Pancreas (tissue), 10 donors: ENCODE measurements around the gene FFAR3. TPM values are rescaled to one million over a fixed set of nuclear protein-coding genes. Genes with fewer than 3 reads are reported as not detected.
A peak's percentile ranks its signal among the peaks of the same experiment; 100 is the strongest.

Experiments used
- ATAC-seq, 4 donors: fragments of 200-7000 bp; cut with Tn5 transposase; one replicate each; pipeline versions ENCODE4 v1.8.0 to v1.9.1; 2020; ENCODE audit warnings: mild to moderate bottlenecking in 4 of 4, moderate library complexity in 4 of 4
- DNase-seq, 6 donors: peaks; one replicate each; pipeline ENCODE4 v3.0.0-alpha.2; 2020
- FAIRE-seq: peaks from 2 replicates; lab custom pipeline; 2012; peaks lifted over from hg19 to GRCh38; lab: Jason Lieb, UNC
- H3K27ac ChIP-seq, 4 donors: fragments of 200-600 bp; sonication (generic); 1 replicate in 3 of 4; 2 replicates in 1 of 4; pipeline versions ENCODE4 v1.5.0 to v1.8.0; 2020
- H3K27me3 ChIP-seq, 4 donors: fragments of 200-600 bp; one replicate each; pipeline ENCODE4 v1.8.0; 2021
- H3K36me3 ChIP-seq, 3 donors: fragments of 200-600 bp; sonication (generic) in 1 of 3; one replicate each; pipeline versions ENCODE4 v1.5.0 to v1.8.0; 2020 to 2021
- H3K4me1 ChIP-seq, 3 donors: fragments of 200-600 bp; one replicate each; pipeline ENCODE4 v1.8.0; 2021
- H3K4me3 ChIP-seq, 4 donors: fragments of 200-600 bp; sonication (generic) in 2 of 4; one replicate each; pipeline versions ENCODE4 v1.5.0 to v1.8.0; 2020 to 2021
- H3K9me3 ChIP-seq, 4 donors: fragments of 200-600 bp; one replicate each; pipeline ENCODE4 v1.8.0; 2021
- WGBS, 2 donors: extraction: QIAGEN DNeasy Blood & Tissue Kit; methylation state at CpG; one replicate each; pipeline ENCODE4 v1.1.7; 2013; 5-methylcytosine and 5-hydroxymethylcytosine counted together
- intact Hi-C, 3 donors: fragments of 100-400 bp; cut with DNase I; formaldehyde crosslinking; loops; one replicate each; pipeline versions ENCODE4 v1.11.1 to v1.14.2; 2022
- polyA plus RNA-seq, 2 donors: library from polyadenylated mRNA; stranded (reverse); fragments of 200-250 nt; gene quantifications; one replicate each; pipeline ENCODE4 v1.2.3, GENCODE V29; 2013
- total RNA-seq, 6 donors: library from RNA; stranded (reverse); fragmentation: NEBNext Ultra II Directional in 4 of 6; extraction: Animal tissue kit (Norgen Biotek cat#: 25700) in 4 of 6; gene quantifications; one replicate each; pipeline versions ENCODE4 v1.2.1 to v1.2.4, GENCODE V29; 2021 to 2023
- TF ChIP-seq, protein P1 (sequence below), 4 donors: fragments of 200-600 bp; sonication (generic) in 3 of 4; IDR thresholded peaks; one replicate each; pipeline versions ENCODE4 v1.5.0 to v1.8.0; 2021; ENCODE audit warnings: antibody characterized with exemption in 4 of 4
- donor health status: healthy with polysubstance abuse.
- donor health status: DM: no; HTN: no; CAD: no; lungs with moderate emphysema.
- donor health status: DM: no; HTN: no; CAD: no.
- donor health status: control.
- donor health status: control.
- donor health status: Bipolar disorder and iron deficiency.
- donor health status: DM: yes; HTN: yes; CAD: no.
- donor health status: DM: no; HTN: no; CAD: no.
- donor health status: DM: no; HTN: no; CAD: no.
- donor health status: DM: yes; HTN: yes; CAD: no.

FFAR3 gene
- total and polyA plus RNA-seq, 8 donors: 0.09 to 2.7 (median 0.34) TPM; not detected in 1

DNA sequence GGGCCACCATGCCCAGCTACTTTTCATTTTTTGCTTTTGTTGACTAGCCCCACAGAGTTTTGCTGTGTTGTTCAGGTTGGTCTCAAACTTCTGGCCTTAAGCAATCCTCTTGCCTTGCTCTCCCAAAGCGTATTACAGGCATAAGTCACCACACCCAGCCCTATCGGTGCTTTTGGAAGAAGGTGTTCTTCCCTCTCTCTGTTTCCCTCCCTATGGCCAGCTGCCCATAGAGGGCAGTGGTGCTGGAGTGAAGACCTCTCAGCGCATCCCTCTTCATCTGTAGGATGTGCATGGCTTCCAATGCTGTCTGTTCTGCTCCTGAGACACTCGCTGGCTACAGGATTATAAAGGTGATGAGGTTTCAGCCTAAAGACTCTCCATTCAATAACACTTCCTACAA, 30.6 kb upstream of the FFAR3 start:
- intact Hi-C loops: no loop called here
- Histone ChIP-seq H3K27me3 (no peaks in the 10 kb centered on the region), H3K4me3 (no peak overlapping the region), H3K9me3 (no peaks in the 10 kb centered on the region), H3K4me1 (no peaks in the 10 kb centered on the region), H3K27ac (no peak overlapping the region), H3K36me3 (no peaks in the 10 kb centered on the region)
- TF ChIP-seq, protein P1, sequence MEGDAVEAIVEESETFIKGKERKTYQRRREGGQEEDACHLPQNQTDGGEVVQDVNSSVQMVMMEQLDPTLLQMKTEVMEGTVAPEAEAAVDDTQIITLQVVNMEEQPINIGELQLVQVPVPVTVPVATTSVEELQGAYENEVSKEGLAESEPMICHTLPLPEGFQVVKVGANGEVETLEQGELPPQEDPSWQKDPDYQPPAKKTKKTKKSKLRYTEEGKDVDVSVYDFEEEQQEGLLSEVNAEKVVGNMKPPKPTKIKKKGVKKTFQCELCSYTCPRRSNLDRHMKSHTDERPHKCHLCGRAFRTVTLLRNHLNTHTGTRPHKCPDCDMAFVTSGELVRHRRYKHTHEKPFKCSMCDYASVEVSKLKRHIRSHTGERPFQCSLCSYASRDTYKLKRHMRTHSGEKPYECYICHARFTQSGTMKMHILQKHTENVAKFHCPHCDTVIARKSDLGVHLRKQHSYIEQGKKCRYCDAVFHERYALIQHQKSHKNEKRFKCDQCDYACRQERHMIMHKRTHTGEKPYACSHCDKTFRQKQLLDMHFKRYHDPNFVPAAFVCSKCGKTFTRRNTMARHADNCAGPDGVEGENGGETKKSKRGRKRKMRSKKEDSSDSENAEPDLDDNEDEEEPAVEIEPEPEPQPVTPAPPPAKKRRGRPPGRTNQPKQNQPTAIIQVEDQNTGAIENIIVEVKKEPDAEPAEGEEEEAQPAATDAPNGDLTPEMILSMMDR (IDR thresholded peaks at IDR 0.05): no peak
- no peak for ATAC-seq
- FAIRE-seq: no peak
- 71 to 75% methylated on average over 4 of the region's 4 CpGs for WGBS, 2 donors
- peak in 1 of 6 donors; percentile 3 for DNase-seq

DNA sequence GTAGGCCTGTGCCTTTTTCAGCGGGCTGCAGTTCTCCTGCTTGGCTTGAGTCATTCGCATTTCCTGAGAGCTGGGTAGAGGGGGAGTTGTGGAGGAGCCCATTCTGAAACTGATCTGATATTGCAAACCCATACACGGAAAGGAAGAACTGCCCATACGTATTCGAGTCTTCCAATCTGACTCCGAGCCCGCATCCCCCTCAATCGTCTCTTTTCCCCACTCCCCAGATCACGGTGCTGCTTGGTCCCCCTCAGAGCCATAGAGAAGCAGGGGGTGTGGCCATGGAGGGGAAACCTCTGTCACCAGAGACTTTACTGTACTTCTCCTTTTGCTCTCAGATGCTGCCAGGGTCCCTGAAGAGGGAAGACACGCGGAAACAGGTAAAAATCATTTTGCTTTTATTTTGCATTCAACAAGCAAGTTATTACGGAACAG, 29.4 kb upstream of the FFAR3 start, which contains the start of gene CD22:
TSS of gene CD22 (plus strand) at position 337 of the 435 bp plus-strand sequence. CDS start 2,854 bp downstream, outside the sequence.
- no peak within 1 kb of the TSS for H3K4me3 ChIP-seq
- intact Hi-C loops: no loop called here
- H3K36me3 ChIP-seq: no peaks in the 10 kb centered on the region
- 78 to 89% methylated on average over 12 of the region's 12 CpGs for WGBS, 2 donors
- ATAC-seq: no peak
- H3K4me1 ChIP-seq: no peaks in the 10 kb centered on the region
- H3K27me3 ChIP-seq: no peaks in the 10 kb centered on the region
- no peak within 1 kb of the TSS for H3K27ac ChIP-seq
- no peak for FAIRE-seq
- no peaks in the 10 kb centered on the region for H3K9me3 ChIP-seq
- TF ChIP-seq, protein P1 (IDR thresholded peaks at IDR 0.05): no peak
- no peak for DNase-seq

DNA sequence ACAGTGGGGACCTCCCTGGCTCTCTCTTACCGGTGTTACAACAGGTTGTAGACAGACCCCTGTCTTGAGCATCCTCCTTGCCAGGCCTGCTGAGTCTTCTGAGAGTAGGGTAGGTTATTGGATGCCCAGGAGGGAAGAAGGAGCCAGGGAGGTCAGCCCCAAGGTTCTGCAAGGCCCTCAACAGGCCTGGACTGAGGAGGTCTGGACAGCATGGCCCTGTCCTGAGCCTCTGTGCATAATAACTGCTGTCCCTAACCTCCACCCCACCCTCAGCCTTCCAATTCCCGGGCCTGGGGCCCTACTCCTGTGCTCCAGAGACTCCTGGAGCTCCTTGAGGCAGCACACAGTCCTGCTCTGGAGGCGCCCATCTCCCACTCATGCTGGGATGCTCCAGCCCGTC, 28.9 kb upstream of the FFAR3 start:
- H3K27ac ChIP-seq: no peak overlapping the region
- no peak for FAIRE-seq
- H3K27me3 ChIP-seq: no peaks in the 10 kb centered on the region
- no peaks in the 10 kb centered on the region for H3K36me3 ChIP-seq
- 73 to 77% methylated on average over 4 of the region's 4 CpGs for WGBS, 2 donors
- ATAC-seq: no peak
- no peak for DNase-seq
- TF ChIP-seq, protein P1 (IDR thresholded peaks at IDR 0.05): no peak
- no peak overlapping the region for H3K4me3 ChIP-seq
- H3K4me1 ChIP-seq: no peaks in the 10 kb centered on the region
- no peaks in the 10 kb centered on the region for H3K9me3 ChIP-seq
- intact Hi-C loops: no loop called here

DNA sequence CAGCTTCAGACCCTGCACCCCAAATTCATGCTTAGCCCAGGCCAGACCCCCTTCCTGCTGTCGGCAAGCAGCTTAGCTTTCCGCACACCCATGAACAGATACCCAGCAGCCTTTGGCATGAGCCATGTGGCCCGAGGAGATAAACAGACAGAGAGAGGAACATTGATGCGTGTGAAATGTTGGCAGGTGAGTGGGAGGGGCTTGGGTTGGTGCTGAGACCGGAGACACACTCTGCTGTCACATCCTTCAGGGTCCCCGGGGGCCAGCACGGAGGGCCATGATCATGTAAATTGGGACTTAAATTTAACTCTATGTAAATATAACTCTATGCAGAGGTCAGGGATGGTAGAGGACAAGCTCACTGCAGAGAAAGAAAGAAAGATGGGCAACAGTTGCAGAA, 27.8 kb upstream of the FFAR3 start:
- FAIRE-seq (no peak), ATAC-seq (no peak), DNase-seq (no peak)
- H3K4me1 ChIP-seq: no peaks in the 10 kb centered on the region
- H3K27me3 ChIP-seq: no peaks in the 10 kb centered on the region
- H3K4me3 ChIP-seq: no peak overlapping the region
- no peaks in the 10 kb centered on the region for H3K36me3 ChIP-seq
- TF ChIP-seq, protein P1 (IDR thresholded peaks at IDR 0.05): no peak
- intact Hi-C loops: no loop called here
- H3K27ac ChIP-seq: no peak overlapping the region
- 58 to 64% methylated on average over 7 of the region's 7 CpGs for WGBS, 2 donors
- H3K9me3 ChIP-seq: no peaks in the 10 kb centered on the region

DNA sequence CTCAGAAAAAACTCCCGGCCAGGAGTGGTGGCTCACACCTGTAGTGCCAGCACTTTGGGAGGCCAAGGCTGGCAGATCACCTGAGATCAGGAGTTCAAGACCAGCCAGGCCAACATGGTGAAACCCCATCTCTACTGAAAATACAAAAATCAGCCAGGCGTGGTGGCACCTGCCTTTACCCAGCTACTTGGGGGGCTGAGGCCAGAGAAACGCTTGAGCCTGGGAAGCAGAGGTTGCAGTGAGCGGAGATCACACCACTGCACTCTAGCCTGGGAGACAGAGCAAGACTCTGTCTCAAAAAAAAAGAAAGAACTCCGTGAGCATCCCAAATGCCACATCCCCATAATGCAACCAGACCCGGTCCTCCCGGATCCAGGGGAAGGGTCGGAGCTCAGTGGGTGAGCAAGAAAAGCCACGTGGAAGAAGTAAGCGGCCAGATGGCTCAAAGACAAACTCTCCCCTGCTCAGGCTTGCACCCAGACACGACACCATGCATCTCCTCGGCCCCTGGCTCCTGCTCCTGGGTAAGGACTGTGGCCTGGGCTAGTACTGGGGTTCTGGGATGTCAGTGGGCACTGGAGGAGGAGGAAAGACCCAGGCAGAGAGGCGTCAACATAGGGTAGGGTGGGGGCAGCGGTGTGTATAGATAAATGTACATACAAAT, 26.6 kb upstream of the FFAR3 start:
- intact Hi-C loops: no loop called here

More for the DNA sequence above, 26.6 kb upstream of the FFAR3 start:
- TF ChIP-seq, protein P1 (IDR thresholded peaks at IDR 0.05): no peak
- no peak for FAIRE-seq
- WGBS, 2 donors: 73 to 80% methylated on average over 14 of the region's 14 CpGs
- Histone ChIP-seq H3K4me1 (no peaks in the 10 kb centered on the region), H3K9me3 (no peaks in the 10 kb centered on the region), H3K36me3 (no peaks in the 10 kb centered on the region), H3K4me3 (no peak overlapping the region), H3K27me3 (no peaks in the 10 kb centered on the region), H3K27ac (no peak overlapping the region)
- no peak for ATAC-seq
- DNase-seq: no peak
